Lung (tissue), 12 donors: Measurements from ENCODE around the gene NOS1AP. TPM values are rescaled to one million over a fixed set of nuclear protein-coding genes. Genes with fewer than 3 reads are reported as not detected.
A peak's percentile ranks its signal among the peaks of the same experiment; 100 is the strongest.

Experiments used
- ATAC-seq: fragments of 200-7000 bp; cut with Tn5 transposase; one replicate; pipeline ENCODE4 v1.9.1; 2020; ENCODE audit warnings: moderate number of reproducible peaks; ENCODE audit not compliant: insufficient read depth, low FRiP score
- DNase-seq, 3 donors: peaks; one replicate each; pipeline ENCODE4 v3.0.0-alpha.2; 2013 to 2017
- H3K27ac ChIP-seq, 2 donors: one replicate each; pipeline ENCODE4 v1.5.1; 2013; ENCODE audit warnings: mild to moderate bottlenecking in 2 of 2, moderate library complexity in 2 of 2, control low read depth in 1 of 2, inconsistent platforms in 1 of 2, low read depth in 1 of 2, low read length in 1 of 2
- H3K27me3 ChIP-seq, 3 donors: one replicate each; pipeline ENCODE4 v1.5.1; 2013; ENCODE audit warnings: low read length in 2 of 3; ENCODE audit not compliant: control insufficient read depth in 3 of 3, insufficient read depth in 3 of 3
- H3K36me3 ChIP-seq, 4 donors: one replicate each; pipeline ENCODE4 v1.5.1; 2013; ENCODE audit warnings: low read length in 4 of 4, mild to moderate bottlenecking in 1 of 4, moderate library complexity in 1 of 4; ENCODE audit not compliant: control insufficient read depth in 4 of 4, insufficient read depth in 4 of 4
- H3K4me1 ChIP-seq, 5 donors: one replicate each; pipeline ENCODE4 v1.5.1; 2013; ENCODE audit warnings: low read length in 5 of 5, mild to moderate bottlenecking in 2 of 5, moderate library complexity in 1 of 5; ENCODE audit not compliant: control insufficient read depth in 5 of 5, insufficient read depth in 5 of 5
- H3K4me3 ChIP-seq: one replicate; pipeline ENCODE4 v1.5.1; 2013; ENCODE audit warnings: mild to moderate bottlenecking, control low read depth, moderate library complexity
- H3K9ac ChIP-seq, 2 donors: one replicate each; pipeline ENCODE4 v1.5.1; 2013; ENCODE audit warnings: low read length in 2 of 2, control low read depth in 1 of 2; ENCODE audit not compliant: insufficient read depth in 1 of 2
- H3K9me3 ChIP-seq, 4 donors: one replicate each; pipeline ENCODE4 v1.5.1; 2013; ENCODE audit warnings: low read length in 3 of 4, mild to moderate bottlenecking in 1 of 4, moderate library complexity in 1 of 4; ENCODE audit not compliant: control insufficient read depth in 4 of 4, insufficient read depth in 3 of 4
- WGBS, 2 donors: extraction: QIAGEN DNeasy Blood & Tissue Kit; methylation state at CpG; one replicate each; pipeline ENCODE4 v1.1.7; 2013; 5-methylcytosine and 5-hydroxymethylcytosine counted together
- polyA plus RNA-seq, 2 donors: library from polyadenylated mRNA; stranded (reverse); fragments of 200-250 nt; gene quantifications; one replicate each; pipeline ENCODE4 v1.2.1, GENCODE V29; 2013
- total RNA-seq, 2 donors: library from RNA; depleted of rRNA in 1 of 2; stranded (reverse); fragments of >200 nt in 1 of 2; gene quantifications; one replicate each; pipeline ENCODE4 v1.2.1, GENCODE V29; 2014 to 2021
- TF ChIP-seq, protein P1 (sequence below): IDR thresholded peaks from 2 replicates; pipeline ENCODE4 v1.5.1; 2012; ENCODE audit warnings: mild to moderate bottlenecking; ENCODE audit errors: control extremely low read depth, extremely low read depth
- donor health status: control.
- donor health status: control.
- donor health status: Bipolar disorder and iron deficiency.
- donor health status: healthy.
- donor health status: DM: yes; HTN: yes; CAD: no.

Gene NOS1AP
- total and polyA plus RNA-seq, 4 donors: 0.57 to 5.0 (median 1.2) TPM

- DNase-seq: peak in 2 of 3 donors; percentile 53 to 67
- Histone ChIP-seq H3K4me3 (no peak overlapping the region), H3K4me1 (peaks cover 0 to 2% (median 0%) of the 10 kb centered on the region in 5 donors), H3K27ac (no peak overlapping the region), H3K36me3 (no peaks in the 10 kb centered on the region), H3K9me3 (no peaks in the 10 kb centered on the region), H3K9ac (no peak overlapping the region), H3K27me3 (no peaks in the 10 kb centered on the region)
- ATAC-seq: no peak
- TF ChIP-seq, protein P1, sequence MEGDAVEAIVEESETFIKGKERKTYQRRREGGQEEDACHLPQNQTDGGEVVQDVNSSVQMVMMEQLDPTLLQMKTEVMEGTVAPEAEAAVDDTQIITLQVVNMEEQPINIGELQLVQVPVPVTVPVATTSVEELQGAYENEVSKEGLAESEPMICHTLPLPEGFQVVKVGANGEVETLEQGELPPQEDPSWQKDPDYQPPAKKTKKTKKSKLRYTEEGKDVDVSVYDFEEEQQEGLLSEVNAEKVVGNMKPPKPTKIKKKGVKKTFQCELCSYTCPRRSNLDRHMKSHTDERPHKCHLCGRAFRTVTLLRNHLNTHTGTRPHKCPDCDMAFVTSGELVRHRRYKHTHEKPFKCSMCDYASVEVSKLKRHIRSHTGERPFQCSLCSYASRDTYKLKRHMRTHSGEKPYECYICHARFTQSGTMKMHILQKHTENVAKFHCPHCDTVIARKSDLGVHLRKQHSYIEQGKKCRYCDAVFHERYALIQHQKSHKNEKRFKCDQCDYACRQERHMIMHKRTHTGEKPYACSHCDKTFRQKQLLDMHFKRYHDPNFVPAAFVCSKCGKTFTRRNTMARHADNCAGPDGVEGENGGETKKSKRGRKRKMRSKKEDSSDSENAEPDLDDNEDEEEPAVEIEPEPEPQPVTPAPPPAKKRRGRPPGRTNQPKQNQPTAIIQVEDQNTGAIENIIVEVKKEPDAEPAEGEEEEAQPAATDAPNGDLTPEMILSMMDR: no peak
- 55 to 64% methylated on average over 3 of the region's 3 CpGs for WGBS, 2 donors
Measured at GRCh38 chr1:162230096-162230495, 160.6 kb downstream of the NOS1AP start.

DNA sequence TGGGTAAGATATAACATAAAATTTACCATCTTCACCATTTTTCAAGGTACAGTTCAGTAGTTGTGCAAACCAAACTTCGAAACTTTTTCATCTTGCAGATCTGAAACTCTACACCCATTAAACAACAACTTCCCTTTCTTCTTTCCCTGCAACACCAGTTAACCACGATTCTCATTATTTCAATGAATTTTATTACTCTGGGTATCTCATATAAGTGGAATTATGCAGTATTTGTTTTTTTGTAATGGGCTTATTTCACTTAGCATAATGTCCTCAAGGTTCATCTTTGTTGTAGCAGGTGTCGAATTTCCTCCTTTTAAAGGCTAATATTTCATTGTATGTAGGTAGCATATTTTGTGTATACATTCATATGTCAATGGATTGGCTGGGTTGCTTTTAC, 161.0 kb downstream of the NOS1AP start:
- 49 to 65% methylated on average over 3 of the region's 3 CpGs for WGBS, 2 donors
- Histone ChIP-seq H3K27ac (no peak overlapping the region), H3K4me1 (peaks cover 0 to 2% (median 0%) of the 10 kb centered on the region in 5 donors), H3K9ac (no peak overlapping the region), H3K27me3 (no peaks in the 10 kb centered on the region), H3K9me3 (no peaks in the 10 kb centered on the region), H3K36me3 (no peaks in the 10 kb centered on the region), H3K4me3 (no peak overlapping the region)
- DNase-seq (no peak), ATAC-seq (no peak)
- TF ChIP-seq, protein P1: no peak

DNA sequence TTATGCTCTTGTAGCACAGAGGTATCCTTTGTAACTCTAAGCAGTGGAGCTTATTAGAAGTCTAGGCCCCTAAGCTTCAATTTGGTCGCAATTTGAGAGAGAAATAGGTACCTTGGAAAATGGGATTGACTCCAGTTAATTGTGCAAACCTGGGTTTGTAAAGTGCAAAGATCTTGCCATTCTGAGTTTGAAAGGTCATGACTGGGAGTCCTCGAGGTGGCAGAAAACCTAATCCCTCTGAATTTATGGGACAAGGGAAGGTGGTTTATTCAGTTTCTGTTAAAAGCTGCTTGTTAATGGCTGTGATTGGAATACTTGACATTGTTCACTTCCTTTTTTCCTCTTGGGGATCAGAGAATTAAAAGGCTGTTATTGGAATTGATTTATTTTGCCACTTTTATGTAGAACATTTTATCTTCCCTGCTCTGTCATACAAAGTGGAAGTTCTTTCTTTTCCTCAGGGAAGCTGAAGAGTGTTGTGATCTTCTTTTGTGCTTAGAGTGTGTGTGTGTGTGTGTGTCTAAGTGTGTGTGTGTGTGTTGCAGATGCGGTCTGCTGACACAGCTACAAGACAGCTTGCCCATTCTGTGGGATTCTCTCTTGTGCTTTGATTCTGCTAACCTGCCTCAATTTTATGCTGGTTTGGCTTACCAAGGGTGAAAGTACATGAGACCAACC, 162.7 kb downstream of the NOS1AP start:
- H3K9me3 ChIP-seq: no peaks in the 10 kb centered on the region
- WGBS, 2 donors: 92 to 95% methylated on average over 3 of the region's 3 CpGs
- TF ChIP-seq, protein P1: no peak
- no peaks in the 10 kb centered on the region for H3K36me3 ChIP-seq
- H3K4me1 ChIP-seq: peaks cover 0 to 6% (median 0%) of the 10 kb centered on the region in 5 donors
- H3K27ac ChIP-seq: no peak overlapping the region
- H3K4me3 ChIP-seq: no peak overlapping the region
- H3K27me3 ChIP-seq: no peaks in the 10 kb centered on the region
- ATAC-seq (no peak), DNase-seq (no peak)
- no peak overlapping the region for H3K9ac ChIP-seq

DNA sequence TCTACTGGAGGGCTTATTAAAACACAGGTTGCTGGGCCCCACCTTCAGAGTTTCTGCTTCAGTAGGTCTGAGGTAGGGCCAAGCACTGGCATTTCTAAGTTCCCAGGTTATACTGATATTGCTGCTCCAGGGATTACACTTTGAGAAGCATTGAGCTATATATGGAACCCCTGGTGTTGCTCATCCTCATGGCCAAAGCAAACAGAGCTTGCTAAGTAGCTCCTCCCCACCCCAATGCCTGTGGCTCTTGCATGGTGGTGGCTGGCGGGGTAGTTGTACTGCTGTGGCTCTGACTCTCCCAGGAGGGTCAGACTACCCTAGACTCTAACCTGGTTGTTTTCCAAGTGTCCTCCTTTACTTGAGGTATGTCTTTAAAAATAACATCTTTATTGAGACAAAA, 163.6 kb downstream of the NOS1AP start:
- Histone ChIP-seq H3K4me3 (no peak overlapping the region), H3K9me3 (no peaks in the 10 kb centered on the region), H3K36me3 (no peaks in the 10 kb centered on the region), H3K4me1 (peaks cover 0 to 6% (median 0%) of the 10 kb centered on the region in 5 donors), H3K9ac (no peak overlapping the region), H3K27ac (no peak overlapping the region), H3K27me3 (no peaks in the 10 kb centered on the region)
- no peak for ATAC-seq
- WGBS, 2 donors: 96 to 98% methylated on average over 1 of the region's 1 CpG
- TF ChIP-seq, protein P1: no peak
- DNase-seq: no peak
